Fibroblast of the aortic adventitia (primary cell): ENCODE results near the gene USP6NL. TPM values are rescaled to one million over a fixed set of nuclear protein-coding genes. Genes with fewer than 3 reads are reported as not detected.
A peak's percentile ranks its signal among the peaks of the same experiment; 100 is the strongest.

Experiments used
- DNase-seq: peaks from one replicate; pipeline ENCODE4 v3.0.0-alpha.2; 2010; ENCODE audit warnings: low read depth
- H3K4me3 ChIP-seq: 2 replicates; pipeline ENCODE4 v1.5.1; 2011; ENCODE audit warnings: low read depth, mild to moderate bottlenecking, control low read depth, low read length, moderate library complexity
- CTCF ChIP-seq: IDR thresholded peaks from 2 replicates; pipeline ENCODE4 v1.5.1; 2011; ENCODE audit warnings: mild to moderate bottlenecking, low read length, control low read depth, inconsistent platforms; ENCODE audit not compliant: insufficient read depth
- total RNA-seq: library from RNA; depleted of rRNA; stranded (reverse); fragments of >200 nt; gene quantifications from 2 replicates; pipeline ENCODE4 v1.2.3, GENCODE V29; 2012; ENCODE audit warnings: low replicate concordance

USP6NL gene
- total RNA-seq, 1 donor, result 15.2 TPM

DNA sequence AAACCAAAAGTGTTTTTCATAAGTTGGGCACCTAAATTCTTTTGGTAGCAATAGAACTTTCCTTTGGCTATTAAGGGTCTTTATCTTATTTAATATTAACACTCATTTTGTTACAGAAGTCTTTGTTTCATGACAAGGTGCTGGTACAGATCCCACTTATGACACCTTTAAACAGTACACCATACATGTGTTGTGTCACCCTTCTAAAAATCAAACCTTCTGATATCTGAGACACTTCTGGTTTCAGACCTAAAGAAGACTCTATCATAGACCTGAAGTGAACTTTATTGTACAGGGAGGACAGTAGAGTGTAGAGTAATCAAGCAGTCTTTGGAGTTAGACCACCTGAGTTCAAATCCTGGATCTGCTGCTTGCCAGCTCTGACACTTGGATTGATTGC is 5.8 kb upstream of the USP6NL start:
- no peak for TF ChIP-seq CTCF
- no peak overlapping the region for H3K4me3 ChIP-seq
- DNase-seq, result no peak

GRCh38 chr10:11616021-11616420 is 4.6 kb upstream of the USP6NL start:
- no peak for DNase-seq
- no peak for TF ChIP-seq CTCF
- no peak overlapping the region for H3K4me3 ChIP-seq

GRCh38 chr10:11615396-11615795 is 3.9 kb upstream of the USP6NL start:
- no peak for TF ChIP-seq CTCF
- H3K4me3 ChIP-seq, result no peak overlapping the region
- DNase-seq, result no peak

GRCh38 chr10:11612021-11613001 is 861 bp upstream of the USP6NL start:
- DNase-seq, result peak; percentile 28
- peak overlapping the region; percentile 88 for H3K4me3 ChIP-seq
- TF ChIP-seq CTCF, result no peak

DNA sequence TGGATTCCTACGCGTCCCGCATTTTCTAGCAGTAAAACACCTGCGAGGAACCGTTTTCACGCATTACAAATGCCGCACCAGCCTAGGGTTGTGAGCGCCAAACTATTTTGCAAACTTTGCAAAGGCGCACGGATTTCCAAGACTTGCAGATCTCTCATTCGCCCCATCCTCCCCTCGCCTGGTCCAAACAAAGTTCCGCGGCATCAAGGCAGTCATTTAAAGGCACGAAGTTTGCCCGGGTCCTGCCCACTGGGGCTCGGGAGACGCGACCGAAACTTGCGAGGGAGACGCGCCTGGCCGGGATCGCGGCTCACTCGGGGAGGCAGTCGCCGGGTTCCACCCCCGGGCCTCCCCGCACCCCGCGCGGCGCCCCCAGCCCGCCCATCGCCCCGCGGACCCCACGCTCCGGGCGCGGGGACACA is 613 bp downstream of the USP6NL start:
- peak; percentile 45 for DNase-seq
- H3K4me3 ChIP-seq, result peak overlapping the region; percentile 88
- TF ChIP-seq CTCF, result no peak

GRCh38 chr10:11610166-11610825 is 1.2 kb downstream of the USP6NL start:
- DNase-seq, result peak; percentile 23
- no peak for TF ChIP-seq CTCF
- peak overlapping the region; percentile 88 for H3K4me3 ChIP-seq
